NCI-H1417 (cell line): ENCODE measurements around the gene ATP8A2.

Source experiments
- DNase-seq, 3 experiments: peaks; one replicate each; lab custom pipeline; 2025; lab: John Stamatoyannopoulos, UW

Gene ATP8A2

GRCh38 chr13:25848812-25849745 is 477.3 kb downstream of the ATP8A2 start:
- no peak for DNase-seq

- peak in 1 of 3 experiments; percentile 19 for DNase-seq
Observed at GRCh38 chr13:25857830-25858229, 486.1 kb downstream of the ATP8A2 start.

- no peak for DNase-seq
Observed at GRCh38 chr13:25859528-25859927, 487.8 kb downstream of the ATP8A2 start.

GRCh38 chr13:25860265-25860664 is 488.5 kb downstream of the ATP8A2 start:
- DNase-seq, result no peak

- no peak for DNase-seq
Observed at GRCh38 chr13:25860862-25861261, 489.1 kb downstream of the ATP8A2 start.

GRCh38 chr13:25862156-25862555 is 490.4 kb downstream of the ATP8A2 start:
- no peak for DNase-seq

- DNase-seq, result no peak
Observed at GRCh38 chr13:25864116-25864515, 492.3 kb downstream of the ATP8A2 start.

- no peak for DNase-seq
Observed at GRCh38 chr13:25864936-25865335, 493.2 kb downstream of the ATP8A2 start.

GRCh38 chr13:25865391-25865790 is 493.6 kb downstream of the ATP8A2 start:
- DNase-seq, result no peak

- peak in 1 of 3 experiments; percentile 5 for DNase-seq
Observed at GRCh38 chr13:25867038-25867437, 495.3 kb downstream of the ATP8A2 start.

GRCh38 chr13:25868490-25868889 is 496.7 kb downstream of the ATP8A2 start:
- DNase-seq, result no peak

- no peak for DNase-seq
Observed at GRCh38 chr13:25869941-25870340, 498.2 kb downstream of the ATP8A2 start.

GRCh38 chr13:25871389-25872125 is 499.8 kb downstream of the ATP8A2 start:
- no peak for DNase-seq

GRCh38 chr13:25872481-25873241 is 500.9 kb downstream of the ATP8A2 start:
- DNase-seq, result no peak

- DNase-seq, result no peak
Observed at GRCh38 chr13:25873242-25873612, 501.5 kb downstream of the ATP8A2 start.

GRCh38 chr13:25874064-25874737 is 502.4 kb downstream of the ATP8A2 start:
- DNase-seq, result no peak

GRCh38 chr13:25874907-25875306 is 503.1 kb downstream of the ATP8A2 start:
- DNase-seq, result no peak

- DNase-seq, result no peak
Observed at GRCh38 chr13:25876247-25876646, 504.5 kb downstream of the ATP8A2 start.

GRCh38 chr13:25879466-25879865 is 507.7 kb downstream of the ATP8A2 start:
- DNase-seq, result no peak

- peak in 1 of 3 experiments; percentile 22 for DNase-seq
Observed at GRCh38 chr13:25881136-25881926, 509.6 kb downstream of the ATP8A2 start.

- DNase-seq, result peak; percentile 54 to 90 (median 66)
Observed at GRCh38 chr13:25881971-25882451, 510.2 kb downstream of the ATP8A2 start.
